ENCODE results near the gene FABP7.

The FABP7 gene

DNA sequence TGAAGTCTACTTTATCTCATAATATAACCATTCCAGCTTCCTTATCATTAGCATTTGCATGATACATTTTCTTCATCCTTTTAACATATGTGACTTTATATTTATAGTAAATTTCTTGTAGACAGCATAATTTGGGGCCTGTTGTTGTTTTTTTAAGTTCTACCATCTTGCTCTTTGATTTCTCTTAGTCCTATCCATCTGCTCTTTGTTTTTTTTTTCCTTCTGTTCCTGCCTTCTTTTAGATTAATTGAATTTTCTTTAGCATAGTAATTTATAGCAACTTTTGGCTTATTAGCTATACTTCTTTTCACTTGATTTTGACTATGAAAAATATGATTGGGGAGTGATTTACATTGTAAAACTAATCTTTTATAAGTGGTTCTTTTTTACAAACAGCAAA is 19.2 kb upstream of the FABP7 start:
- no peak for DNase-seq

DNA sequence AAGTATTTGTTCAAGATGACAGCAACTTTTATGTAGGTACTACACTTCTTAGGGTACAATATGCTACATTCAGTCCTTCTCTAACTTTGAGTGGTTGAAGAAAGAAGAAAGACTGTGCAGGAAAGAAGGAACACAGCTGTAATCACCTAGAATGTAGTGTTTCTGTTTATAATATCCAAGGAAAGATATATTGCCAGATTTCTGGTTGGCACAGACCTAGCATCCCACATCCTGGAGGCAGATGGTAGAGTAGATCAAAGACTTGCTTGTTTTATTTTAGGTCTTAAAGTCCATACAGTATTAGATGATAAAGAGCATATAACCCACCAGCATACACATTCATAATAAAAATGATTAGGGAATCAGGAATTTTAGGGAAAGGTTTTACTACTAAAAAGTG is 13.3 kb upstream of the FABP7 start:
- DNase-seq: no peak

DNA sequence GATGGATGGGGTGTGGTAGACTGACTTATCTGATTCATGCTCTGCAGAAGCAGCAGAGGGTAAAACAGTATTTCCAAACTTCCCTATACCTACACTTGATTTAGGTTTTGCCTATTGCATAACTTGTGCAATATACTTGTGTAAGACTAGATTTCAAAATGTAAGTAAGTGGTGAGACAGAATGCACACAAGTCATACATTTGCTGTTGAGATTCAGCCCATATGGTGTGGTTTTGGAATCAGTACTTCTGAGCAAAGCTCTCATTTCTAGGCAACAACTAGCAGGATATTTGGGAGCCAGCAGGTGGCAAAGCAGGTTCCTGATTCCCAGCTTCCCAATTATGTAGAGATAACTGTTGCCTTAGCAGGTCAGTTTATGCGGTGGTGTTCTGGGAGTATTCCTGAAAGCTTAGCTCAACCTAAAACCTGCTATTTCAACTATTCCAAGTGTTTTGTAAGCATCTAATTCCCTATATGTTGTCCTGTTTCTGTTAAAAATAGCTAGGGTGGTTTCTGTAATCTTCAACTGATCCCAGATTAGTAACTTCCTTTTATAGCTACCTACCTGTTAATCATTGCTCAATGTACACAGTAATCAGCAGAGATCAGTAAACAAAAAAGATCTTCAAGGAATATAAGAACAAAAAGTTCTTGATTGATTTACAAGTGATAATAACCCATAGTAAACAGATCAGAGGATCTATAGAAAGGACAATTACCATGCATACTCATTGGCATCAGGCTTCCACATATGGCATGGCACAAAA is 8.5 kb upstream of the FABP7 start:
- no peak for DNase-seq

DNA sequence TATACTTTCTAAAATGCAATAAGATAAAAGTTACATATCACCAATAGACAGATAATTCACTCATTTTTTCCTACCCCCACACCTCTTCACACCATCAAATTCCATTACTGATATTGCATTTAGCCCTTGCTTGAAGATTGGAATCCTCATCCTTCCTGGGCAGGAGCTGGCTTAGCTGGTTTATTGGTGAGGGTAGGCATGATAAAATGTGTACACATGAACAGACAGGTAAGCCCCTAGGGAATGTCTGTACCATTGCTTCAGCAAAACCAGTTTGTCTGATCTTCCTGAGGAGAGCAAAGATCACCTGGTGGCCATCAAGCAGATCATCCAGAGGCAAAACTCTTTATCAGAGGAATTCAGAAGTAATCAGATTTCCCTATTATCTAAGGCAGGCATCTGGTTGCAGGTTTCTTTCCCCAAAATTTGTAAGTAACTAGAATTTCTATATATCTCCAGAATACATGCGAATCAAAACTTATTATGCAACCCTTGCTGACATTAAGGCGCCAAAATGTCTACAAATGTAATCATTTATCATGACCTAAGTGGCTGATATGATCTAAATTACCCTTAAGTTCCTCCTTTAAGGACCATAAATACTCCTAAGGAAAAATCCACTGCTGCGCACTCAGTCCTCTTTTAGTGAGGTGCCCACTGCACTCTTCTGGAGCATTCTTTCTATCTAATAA is 6.6 kb upstream of the FABP7 start:
- no peak for DNase-seq

DNA sequence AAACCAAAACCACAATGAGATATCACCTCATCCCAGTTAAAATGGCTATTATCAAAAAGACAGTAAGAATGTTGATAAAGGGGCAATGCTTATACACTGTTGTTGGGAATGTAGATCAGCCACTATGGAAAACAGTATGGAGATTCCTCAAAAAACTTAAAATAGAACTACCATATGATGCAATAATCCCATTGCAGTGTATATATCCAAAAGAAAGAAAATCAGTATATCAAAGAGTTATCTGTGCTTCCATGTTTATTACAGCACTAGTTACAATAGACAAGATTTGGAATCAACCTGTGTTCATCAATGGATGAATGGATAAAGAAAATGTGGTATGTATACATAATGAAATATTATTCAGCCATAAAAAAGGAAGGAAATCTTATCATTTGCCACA is 3.5 kb upstream of the FABP7 start:
- DNase-seq: no peak

DNA sequence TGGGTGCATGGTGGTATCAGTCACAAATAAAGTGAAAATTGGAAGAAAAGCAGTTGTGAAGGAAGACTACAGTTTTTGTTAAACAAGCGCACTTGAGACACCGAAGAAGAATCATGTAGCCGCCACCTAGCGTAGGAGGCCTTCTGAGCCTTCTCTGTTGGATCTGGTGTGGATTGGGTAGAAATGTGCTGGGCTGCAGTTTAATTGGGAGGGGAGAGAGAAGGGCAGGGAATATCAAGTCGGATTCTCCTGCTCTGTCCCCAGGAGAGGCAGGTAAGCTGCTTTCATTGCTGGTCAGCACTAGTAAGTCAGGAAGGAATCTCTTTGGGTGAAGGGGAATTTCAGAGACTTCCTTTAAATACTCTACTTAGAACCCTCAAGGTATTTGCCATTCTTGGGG is 1.2 kb upstream of the FABP7 start:
- no peak for DNase-seq

DNA sequence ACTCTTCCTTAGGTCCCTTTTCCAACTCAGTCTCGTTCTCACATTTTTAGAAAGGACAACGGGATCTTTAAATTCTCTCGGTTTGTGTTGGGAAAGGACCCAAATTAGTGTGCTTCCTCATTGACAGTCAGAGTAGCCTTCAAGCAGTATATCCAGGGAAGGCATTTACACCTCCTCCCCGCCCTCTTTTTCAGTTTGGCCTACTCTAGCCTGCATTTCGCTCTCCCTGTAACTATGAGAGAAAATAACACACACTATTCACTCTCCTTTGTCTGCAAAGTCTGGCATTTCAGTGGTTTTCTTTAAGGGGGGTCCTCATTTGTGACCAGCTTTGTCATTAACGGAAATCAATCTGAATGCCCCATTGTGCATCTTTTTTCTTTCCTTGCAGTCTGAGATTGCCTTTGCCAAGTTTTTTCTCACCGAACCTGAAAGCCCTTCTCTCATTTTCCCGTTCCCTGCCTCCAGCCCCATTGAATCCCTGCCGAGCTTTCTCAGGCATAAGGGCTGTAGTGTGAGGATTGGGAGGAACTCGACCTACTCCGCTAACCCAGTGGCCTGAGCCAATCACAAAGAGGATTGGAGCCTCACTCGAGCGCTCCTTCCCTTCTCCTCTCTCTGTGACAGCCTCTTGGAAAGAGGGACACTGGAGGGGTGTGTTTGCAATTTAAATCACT is 393 bp upstream of the FABP7 start:
- DNase-seq: no peak

DNA sequence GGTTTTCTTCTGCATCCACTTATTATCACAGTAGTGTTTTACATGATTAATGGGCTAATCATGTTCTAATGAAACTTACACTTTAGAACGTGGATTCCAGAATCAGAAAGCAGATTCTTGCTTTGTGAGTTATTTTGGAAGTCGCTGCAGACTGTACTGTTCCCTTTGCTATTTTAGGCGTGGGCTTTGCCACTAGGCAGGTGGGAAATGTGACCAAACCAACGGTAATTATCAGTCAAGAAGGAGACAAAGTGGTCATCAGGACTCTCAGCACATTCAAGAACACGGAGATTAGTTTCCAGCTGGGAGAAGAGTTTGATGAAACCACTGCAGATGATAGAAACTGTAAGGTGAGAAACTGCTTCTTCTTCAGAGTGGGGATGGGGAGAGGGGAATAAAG is 598 bp downstream of the FABP7 start:
- DNase-seq: no peak

DNA sequence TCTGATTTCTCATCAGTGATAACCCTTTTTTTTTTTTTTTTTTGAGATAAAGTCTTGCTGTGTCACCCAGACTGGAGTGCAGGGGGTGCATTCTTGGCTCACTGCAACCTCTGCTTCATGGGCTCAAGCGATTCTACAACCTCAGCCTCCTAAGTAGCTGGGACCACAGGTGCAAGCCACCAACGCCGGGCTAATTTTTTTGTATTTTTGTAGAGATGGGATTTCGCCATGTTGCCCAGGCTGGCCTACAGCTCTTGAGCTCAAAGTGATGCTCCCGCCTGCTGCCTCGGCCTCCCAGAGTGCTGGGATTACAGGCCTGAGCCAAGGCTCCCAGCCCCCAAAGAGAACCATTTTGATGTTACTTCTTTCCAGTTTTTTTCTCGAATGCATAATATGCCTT is 2.2 kb downstream of the FABP7 start:
- DNase-seq: no peak

DNA sequence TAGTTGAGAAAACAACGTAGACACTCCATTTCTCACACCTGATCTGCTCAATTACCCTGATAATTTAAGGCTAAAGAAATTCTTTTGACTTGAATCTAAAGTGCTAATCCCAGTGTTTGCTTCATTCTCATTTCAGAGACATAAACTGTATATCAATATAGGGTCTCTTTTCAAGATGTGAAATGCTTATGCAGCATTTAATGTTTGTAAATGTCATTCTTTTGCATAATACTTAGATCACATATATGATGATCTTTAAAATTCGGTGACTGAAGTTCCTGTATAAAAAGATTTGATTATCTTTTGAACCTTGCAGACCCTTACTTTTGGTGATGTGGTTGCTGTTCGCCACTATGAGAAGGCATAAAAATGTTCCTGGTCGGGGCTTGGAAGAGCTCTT is 3.9 kb downstream of the FABP7 start:
- DNase-seq: no peak

DNA sequence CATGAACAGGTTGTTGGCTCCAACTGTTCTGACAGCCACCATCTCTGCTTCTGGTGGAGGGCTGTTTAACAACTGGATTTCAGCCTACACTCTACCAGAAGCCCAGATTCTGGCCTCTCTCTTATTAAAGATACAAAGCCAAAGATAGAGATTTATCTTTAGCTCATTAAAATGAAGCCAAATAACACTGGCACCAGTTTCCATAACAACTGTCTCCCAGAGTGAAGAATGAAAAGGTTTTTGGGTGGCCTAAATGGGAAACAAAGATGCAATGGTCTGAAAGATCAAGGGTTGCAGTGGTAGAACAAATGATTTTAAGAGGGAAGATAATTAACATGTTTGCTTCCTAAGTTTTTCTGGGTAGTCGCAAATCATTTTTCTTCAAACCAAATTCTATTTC is 6.4 kb downstream of the FABP7 start:
- no peak for DNase-seq

DNA sequence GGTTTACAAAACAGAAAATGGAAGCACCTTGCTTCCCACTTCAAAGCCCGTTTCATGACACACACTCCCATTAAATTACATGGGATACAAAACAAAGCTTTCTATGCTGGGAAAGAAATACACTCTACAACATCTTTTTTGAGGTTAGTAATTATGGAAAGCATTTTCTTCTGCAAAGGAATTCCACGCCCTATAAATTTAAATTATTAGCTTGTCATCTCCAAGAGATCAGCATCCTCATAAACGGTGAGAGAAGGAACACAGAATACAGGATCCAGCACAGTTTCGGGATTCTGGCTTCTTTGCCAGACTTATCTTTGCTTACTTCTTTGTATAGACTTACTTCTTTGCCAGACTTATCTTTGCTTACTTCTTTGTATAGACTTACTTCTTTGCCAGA is 8.2 kb downstream of the FABP7 start:
- DNase-seq: no peak

DNA sequence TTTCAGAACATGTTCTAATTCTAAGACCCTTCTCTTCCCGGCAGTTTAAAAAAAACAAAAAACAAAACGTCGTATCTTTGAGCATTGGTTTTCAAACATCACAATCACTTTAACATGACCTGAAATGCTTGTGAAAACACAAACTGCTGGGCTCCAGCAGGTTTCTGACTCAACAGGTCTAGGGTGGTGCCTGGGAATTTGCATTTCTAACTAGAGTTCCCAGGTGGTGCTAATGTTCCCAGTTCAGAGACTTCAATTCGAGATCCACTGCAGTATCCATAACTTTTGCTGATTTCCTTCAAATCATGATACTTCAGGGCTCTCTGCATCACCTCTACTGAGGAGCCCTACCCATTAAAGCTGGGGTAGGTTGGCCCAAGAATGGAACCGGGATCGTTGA is 8.7 kb downstream of the FABP7 start:
- DNase-seq: no peak

DNA sequence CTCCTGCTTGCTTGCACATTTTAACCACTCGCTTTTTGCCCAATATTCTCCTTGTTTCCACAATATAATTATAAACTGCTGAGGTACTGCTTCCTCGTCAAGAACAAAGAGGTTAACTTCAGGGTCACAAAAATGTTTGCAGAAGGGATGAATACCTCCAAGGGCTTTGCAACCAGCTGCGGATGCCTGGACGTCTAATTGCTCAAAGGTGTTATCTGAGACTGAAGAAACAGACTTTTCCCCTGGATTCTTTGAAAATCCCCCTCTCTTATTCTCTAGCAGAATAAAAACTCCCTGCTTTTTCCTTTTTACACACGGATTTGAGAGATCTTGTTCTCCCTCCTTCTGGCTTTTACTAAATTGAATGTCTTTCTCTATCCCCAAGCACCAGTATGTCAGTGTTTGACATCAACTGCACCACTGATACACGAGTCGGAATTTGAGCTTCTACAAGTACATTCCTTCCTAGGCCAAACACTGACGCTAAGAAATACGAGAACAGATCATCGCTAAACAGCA is 9.2 kb downstream of the FABP7 start:
- DNase-seq: no peak

DNA sequence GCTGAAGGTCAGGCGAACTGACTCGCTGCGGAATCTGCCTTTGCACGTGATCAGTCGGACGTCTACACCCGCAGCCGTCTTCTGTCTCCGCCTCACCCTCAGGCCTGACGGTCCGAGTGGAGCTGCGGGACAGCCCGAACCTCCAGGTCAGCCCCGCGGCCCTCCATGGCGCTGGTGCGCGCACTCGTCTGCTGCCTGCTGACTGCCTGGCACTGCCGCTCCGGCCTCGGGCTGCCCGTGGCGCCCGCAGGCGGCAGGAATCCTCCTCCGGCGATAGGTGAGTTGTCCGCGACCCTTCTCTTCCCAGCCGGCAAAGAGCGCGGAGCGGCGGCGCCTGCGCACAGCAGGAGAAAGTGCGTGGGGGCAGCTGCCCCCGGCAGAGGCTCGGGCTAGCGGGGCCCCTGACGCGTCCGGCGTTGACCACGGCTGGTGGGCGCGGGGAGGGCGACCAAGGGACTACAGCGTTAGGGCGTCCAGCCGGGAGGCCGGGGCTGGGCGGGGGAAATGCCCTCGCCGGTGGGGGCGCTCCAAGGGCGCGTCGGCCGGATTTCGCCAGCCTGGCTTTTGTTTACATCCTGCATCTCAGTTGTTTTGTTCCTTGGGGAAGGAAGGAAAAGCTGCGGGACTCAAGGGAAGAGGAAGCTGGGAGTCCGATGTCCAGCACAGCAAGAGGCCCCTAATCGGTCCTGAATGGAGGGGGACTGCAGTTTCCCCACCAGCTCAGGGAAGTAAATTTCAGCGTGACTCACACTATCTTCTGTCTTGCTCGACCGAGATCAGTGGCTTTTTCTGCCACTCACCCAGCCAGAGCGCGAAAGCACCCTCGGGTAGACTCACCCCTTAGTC is 9.9 kb downstream of the FABP7 start, which contains the start of gene SMPDL3A:
Gene SMPDL3A, plus strand, starts transcription at position 77 of the 846 bp plus-strand sequence. Its CDS starts 89 bp downstream, at position 166.
- peak in 1 of 5 donors; percentile 19 for DNase-seq

DNA sequence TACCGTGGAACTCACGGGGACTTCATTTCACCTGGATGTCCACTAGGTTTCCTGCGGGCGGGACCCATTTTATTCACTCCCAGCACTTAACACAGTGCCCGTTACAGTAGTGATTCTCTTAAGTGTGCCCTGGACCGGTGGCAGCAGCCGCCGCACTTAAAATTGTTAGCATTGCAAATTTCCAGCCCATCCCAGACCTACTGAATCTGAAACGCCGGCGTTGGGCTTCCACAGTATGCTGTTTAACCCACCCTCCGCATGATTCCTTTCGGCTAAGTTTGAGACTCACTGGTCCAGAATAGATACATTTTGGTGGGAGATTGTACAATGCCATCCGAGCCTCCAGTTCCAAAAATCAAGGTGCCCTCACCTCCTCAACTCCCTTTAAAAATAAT is 10.5 kb downstream of the FABP7 start:
- DNase-seq: no peak

DNA sequence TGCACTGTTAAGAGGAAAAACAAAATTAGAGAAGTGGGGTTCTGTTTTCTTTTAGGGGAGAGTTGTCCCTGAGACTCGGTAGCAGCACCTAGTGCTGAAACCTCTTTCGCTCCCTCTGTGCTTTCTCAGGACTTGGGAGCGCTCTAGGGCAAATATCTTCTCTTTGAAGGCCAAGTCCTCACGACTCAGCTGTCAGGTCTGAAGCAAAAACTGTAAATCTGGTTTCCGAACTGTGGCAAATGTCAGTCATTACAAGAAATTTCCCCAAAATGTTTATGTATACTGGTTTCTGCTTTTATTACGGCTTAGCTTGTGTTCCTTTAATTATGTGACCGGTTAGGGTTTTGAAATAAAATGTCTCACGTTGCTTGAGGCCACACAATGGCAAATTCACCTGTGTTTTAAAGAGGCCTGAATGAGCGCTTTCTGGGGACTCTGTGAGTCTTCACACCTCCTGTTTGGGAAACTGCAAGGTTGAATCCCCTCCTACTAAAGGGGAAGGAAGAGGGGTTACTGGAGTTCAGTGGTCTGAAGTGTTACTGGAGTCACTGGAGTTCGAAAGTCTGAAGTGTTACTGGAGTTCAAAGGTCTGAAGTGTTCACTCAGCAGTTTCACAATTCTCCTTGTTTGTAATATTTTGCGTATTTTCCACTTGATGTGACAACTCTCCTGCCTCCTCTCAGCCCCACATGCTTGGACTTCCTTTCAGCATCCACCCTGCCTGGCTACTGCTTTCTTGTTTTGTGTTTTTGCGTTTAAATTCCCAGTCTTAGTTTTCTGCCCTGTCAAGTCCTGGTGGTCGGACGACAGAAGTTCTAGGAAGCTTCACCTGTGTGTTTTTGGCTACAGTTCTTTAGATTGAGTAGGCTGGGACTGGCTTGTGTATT is 11.2 kb downstream of the FABP7 start:
- no peak for DNase-seq

DNA sequence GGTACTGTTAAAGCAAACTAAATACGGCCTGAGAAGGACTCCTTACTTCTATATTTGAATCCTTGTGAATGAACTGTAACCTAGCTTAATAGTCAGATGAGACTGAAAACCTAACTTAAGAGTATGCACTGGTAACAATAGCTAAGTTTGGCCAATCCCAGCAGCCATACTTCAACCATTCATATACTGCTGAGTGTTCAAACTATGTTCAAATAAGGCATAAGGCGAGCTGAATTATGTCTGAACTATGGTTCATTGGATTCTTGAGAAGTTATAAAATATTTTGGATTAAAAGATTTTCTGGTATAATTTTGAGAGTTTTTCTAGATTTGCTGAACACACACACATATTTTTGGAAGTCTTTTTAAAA is 11.8 kb downstream of the FABP7 start:
- DNase-seq: no peak

DNA sequence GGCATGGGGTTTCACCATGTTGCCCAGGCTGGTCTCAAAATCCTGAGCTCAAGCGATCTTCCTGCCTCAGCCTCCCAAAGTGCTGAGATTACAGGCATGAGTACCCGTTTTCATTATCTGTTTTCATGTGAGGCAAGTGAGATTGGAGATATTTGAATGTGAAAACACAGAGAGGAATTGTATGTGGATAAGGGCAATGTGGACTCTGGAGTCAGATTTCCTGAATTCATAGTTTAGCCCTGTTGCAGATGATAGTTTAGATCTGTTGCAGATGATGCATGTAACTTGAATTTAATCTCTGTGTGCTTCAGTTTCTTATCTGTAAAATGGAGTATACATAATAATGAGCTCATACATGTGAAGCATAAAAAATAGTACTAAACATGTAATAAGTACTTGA is 13.2 kb downstream of the FABP7 start:
- DNase-seq: no peak

DNA sequence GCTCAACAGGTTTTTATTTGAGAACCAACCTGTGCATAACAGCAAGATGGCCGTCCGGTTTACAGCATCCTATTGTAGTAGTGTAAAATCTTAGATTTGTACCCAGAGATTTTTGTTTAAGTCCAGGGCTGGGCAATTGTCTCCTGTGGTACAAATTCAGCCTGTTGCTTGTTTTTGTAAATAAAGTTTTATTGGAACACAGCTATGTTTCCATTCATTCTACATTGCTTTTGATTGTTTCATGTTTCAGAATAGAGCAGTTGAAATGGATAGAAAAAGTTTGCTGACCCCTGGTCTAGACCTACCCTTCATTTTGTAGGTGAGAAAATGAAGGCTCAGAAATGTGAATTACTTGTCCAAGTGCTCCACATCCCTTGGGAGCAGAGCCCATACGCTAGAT is 18.0 kb downstream of the FABP7 start:
- no peak for DNase-seq

DNA sequence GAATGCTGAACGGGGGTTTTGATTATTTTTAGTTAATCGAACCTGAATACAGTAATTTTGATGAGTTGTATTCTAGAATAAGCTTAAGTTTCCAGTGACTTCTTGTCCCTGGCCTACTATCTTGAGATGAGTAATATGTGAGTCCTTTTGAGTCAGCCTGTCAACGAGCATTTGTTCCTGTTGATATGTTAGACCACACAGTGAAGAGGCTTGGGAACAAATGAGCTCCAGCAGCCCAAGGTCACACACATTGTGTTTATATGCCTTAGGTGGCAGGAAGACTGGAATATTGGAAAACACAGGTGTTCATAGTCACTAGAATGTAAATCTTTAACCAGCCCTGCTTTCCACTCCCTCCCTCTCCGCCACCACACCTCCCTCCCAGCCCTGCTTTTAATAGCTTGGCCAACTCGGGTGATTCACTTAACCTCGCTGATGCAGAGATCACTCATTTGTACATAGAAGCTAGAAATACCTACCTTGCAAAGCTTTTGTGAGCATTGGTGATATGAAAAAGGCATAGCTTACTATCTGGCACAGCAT is 18.7 kb downstream of the FABP7 start:
- peak in 1 of 5 donors; percentile 53 for DNase-seq

All from T-helper 1 cell (primary cell).